ENCODE data around the gene NAT14.
A peak's percentile ranks its signal among the peaks of the same experiment; 100 is the strongest.

NAT14 gene

GRCh38 chr19:55453511-55454260 is 31.3 kb upstream of the NAT14 start:
- DNase-seq (ENCODE audit: low read depth, low spot score) = no peak

- DNase-seq (ENCODE audit: low read depth, low spot score) = no peak
These were observed 30.2 kb upstream of the NAT14 start for GRCh38 chr19:55454787-55455243.

- no peak for DNase-seq (ENCODE audit: low read depth, low spot score)
These were observed 29.3 kb upstream of the NAT14 start for GRCh38 chr19:55455576-55456235.

- no peak for DNase-seq (ENCODE audit: low read depth, low spot score)
These were observed 28.6 kb upstream of the NAT14 start for GRCh38 chr19:55456347-55456746.

GRCh38 chr19:55457683-55458457 is 27.1 kb upstream of the NAT14 start:
- no peak for DNase-seq (ENCODE audit: low read depth, low spot score)

- DNase-seq (ENCODE audit: low read depth, low spot score) = no peak
These were observed 25.4 kb upstream of the NAT14 start for GRCh38 chr19:55459551-55459949.

GRCh38 chr19:55459950-55460657 is 24.9 kb upstream of the NAT14 start:
- no peak for DNase-seq (ENCODE audit: low read depth, low spot score)

- DNase-seq (ENCODE audit: low read depth, low spot score) = no peak
These were observed 24.2 kb upstream of the NAT14 start for GRCh38 chr19:55460670-55461258.

- DNase-seq (ENCODE audit: low read depth, low spot score) = peak; percentile 100
These were observed 23.6 kb upstream of the NAT14 start, which contains the start of gene ISOC2 for GRCh38 chr19:55461259-55461973. Gene ISOC2, minus strand, starts transcription at chr19:55461642. Its CDS starts 5,156 bp downstream, at chr19:55456486.

GRCh38 chr19:55461974-55462626 is 22.9 kb upstream of the NAT14 start:
- DNase-seq (ENCODE audit: low read depth, low spot score) = no peak

GRCh38 chr19:55462722-55463121 is 22.3 kb upstream of the NAT14 start:
- DNase-seq (ENCODE audit: low read depth, low spot score) = no peak

- no peak for DNase-seq (ENCODE audit: low read depth, low spot score)
These were observed 21.4 kb upstream of the NAT14 start for GRCh38 chr19:55463583-55464031.

- DNase-seq (ENCODE audit: low read depth, low spot score) = no peak
These were observed 20.8 kb upstream of the NAT14 start for GRCh38 chr19:55464039-55464661.

- no peak for DNase-seq (ENCODE audit: low read depth, low spot score)
These were observed 20.3 kb upstream of the NAT14 start, which contains the start of gene C19orf85 for GRCh38 chr19:55464662-55465054. Gene C19orf85, minus strand, starts transcription at chr19:55464751. Its CDS starts 197 bp downstream, at chr19:55464554.

GRCh38 chr19:55465460-55466240 is 19.3 kb upstream of the NAT14 start:
- DNase-seq (ENCODE audit: low read depth, low spot score) = no peak

GRCh38 chr19:55466241-55466614 is 18.8 kb upstream of the NAT14 start:
- DNase-seq (ENCODE audit: low read depth, low spot score) = no peak

GRCh38 chr19:55467236-55468053 is 17.5 kb upstream of the NAT14 start:
- no peak for DNase-seq (ENCODE audit: low read depth, low spot score)

GRCh38 chr19:55468054-55468393 is 17.0 kb upstream of the NAT14 start:
- DNase-seq (ENCODE audit: low read depth, low spot score) = no peak
